HG02981 (cell line): ENCODE data around the gene LYZL1.
"Not testable (repeated sequence)": the region's sequence is repeated elsewhere in the genome, so short reads cannot be mapped to it uniquely, and the experiment has no call there.

Experiments
- ATAC-seq: cut with Tn5 transposase; IDR thresholded peaks from one replicate; pipeline ENCODE4 v1.9.1; 2021; ENCODE audit warnings: mild to moderate bottlenecking, moderate library complexity; ENCODE audit not compliant: unreplicated experiment

LYZL1 gene

DNA sequence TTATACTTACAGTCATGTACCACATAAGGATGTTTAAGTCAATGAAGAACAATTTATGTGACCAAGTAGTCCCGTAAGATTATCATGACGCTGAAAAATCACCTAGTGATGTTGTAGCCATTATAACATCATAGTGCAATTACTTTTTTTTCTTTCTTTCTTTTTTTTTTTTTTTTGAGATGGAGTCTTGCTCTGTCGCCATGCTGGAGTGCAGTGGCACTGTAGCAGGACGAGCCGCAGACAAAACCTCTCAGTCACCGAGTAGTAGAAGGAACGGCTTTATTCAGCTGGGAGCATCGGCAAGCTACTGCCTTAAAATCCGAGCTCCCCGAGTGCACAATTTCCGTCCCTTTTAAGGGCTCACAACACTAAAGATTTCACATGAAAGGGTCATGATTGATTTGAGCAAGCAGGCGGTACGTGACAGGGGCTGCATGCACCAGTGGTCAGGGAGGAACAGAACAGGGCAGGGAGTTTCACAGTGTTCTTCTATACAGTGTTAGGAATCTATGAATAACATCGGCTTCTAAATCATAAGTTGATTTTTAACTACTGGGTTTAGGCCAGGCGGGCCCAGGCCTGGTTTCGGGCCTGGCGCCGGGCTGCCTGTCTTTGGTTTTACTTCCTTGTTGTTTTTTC is 71.5 kb downstream of the LYZL1 start:
- ATAC-seq: not testable (repeated sequence)
